Measurements from ENCODE around the gene CNEP1R1. TPM values are rescaled to one million over a fixed set of nuclear protein-coding genes. Genes with fewer than 3 reads are reported as not detected.

CNEP1R1 gene
- total RNA-seq, 1 experiment from 2014 or later = 10.5 TPM

DNA sequence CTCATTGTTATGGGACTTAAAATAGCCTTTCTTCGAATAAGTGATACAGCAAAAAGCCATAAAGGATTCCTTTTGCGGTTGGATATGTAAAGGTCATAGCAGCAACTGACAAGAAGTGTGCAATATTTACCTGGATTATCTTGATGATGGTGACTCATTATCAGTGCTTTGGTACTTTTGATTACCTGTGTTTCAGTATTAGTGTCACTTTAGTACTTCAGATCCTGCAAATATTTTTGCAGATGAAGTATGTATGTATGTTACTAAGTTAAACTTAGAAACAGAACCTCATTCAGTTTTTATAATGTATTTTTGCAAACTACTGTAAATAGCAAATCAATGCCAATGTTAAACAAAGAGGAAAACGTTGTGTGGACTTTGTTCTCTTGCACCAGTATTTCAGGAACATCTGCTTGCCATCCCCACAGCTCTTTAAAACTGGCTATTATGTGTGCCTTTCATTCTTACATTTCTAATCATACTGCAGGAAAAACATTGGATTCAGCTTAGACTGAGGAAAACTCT, 10.5 kb downstream of the CNEP1R1 start:
- Histone ChIP-seq H3K9me3 (ENCODE audit: low read length) (no peaks in the 10 kb centered on the region), H3K36me3 (ENCODE audit: low read depth, low read length) (peaks cover 4% of the 10 kb centered on the region), H4K20me1 (ENCODE audit: low read length) (no peaks in the 10 kb centered on the region), H3K4me1 (ENCODE audit: insufficient read depth, low read length) (no peaks in the 10 kb centered on the region), H3K79me2 (ENCODE audit: low read length) (no peaks in the 10 kb centered on the region), H3K4me3 (ENCODE audit: low read length) (no peak overlapping the region), H3F3A (ENCODE audit: low read length, unreplicated experiment) (no peaks in the 10 kb centered on the region), H2AFZ (ENCODE audit: low read length) (no peak overlapping the region), H3K4me2 (ENCODE audit: low read length) (no peak overlapping the region), H3K9ac (ENCODE audit: low read length) (no peak overlapping the region), H3K27ac (ENCODE audit: low read length) (no peak overlapping the region), H3K9me2 (replicated peaks; ENCODE audit: low read length) (no peaks in the 10 kb centered on the region), H3K27me3 (ENCODE audit: low read length) (no peaks in the 10 kb centered on the region)
- DNase-seq (no peak), ATAC-seq (no peak)
- no TSS peak for BruUV-seq (replicated peaks)
- TF ChIP-seq, protein P1, sequence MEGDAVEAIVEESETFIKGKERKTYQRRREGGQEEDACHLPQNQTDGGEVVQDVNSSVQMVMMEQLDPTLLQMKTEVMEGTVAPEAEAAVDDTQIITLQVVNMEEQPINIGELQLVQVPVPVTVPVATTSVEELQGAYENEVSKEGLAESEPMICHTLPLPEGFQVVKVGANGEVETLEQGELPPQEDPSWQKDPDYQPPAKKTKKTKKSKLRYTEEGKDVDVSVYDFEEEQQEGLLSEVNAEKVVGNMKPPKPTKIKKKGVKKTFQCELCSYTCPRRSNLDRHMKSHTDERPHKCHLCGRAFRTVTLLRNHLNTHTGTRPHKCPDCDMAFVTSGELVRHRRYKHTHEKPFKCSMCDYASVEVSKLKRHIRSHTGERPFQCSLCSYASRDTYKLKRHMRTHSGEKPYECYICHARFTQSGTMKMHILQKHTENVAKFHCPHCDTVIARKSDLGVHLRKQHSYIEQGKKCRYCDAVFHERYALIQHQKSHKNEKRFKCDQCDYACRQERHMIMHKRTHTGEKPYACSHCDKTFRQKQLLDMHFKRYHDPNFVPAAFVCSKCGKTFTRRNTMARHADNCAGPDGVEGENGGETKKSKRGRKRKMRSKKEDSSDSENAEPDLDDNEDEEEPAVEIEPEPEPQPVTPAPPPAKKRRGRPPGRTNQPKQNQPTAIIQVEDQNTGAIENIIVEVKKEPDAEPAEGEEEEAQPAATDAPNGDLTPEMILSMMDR (conservative IDR thresholded peaks at IDR 0.05; ENCODE audit: low read depth, low read length) = no peak
- TF ChIP-seq EZH2phosphoT487 (IDR thresholded peaks at IDR 0.05; ENCODE audit: borderline replicate concordance, low read length) (no peak), EZH2 (IDR thresholded peaks at IDR 0.05; ENCODE audit: low read length, unreplicated experiment) (no peak)
- POLR2A ChIA-PET (ENCODE audit: unreplicated experiment) = no interaction called here
- CTCF ChIA-PET = no interaction called here
- intact Hi-C loops (cut with micrococcal nuclease) = no loop called here

- H3K27me3 ChIP-seq (ENCODE audit: low read length) = no peaks in the 10 kb centered on the region
- H3K27ac ChIP-seq (ENCODE audit: low read length) = no peak overlapping the region
- peaks cover 4% of the 10 kb centered on the region for H3K36me3 ChIP-seq (ENCODE audit: low read depth, low read length)
- no peak overlapping the region for H3K4me2 ChIP-seq (ENCODE audit: low read length)
- intact Hi-C loops (cut with micrococcal nuclease) = no loop called here
- no peak overlapping the region for H3K9ac ChIP-seq (ENCODE audit: low read length)
- TF ChIP-seq EZH2 (IDR thresholded peaks at IDR 0.05; ENCODE audit: low read length, unreplicated experiment) (no peak), EZH2phosphoT487 (IDR thresholded peaks at IDR 0.05; ENCODE audit: borderline replicate concordance, low read length) (no peak)
- TF ChIP-seq, protein P1 (conservative IDR thresholded peaks at IDR 0.05; ENCODE audit: low read depth, low read length) = no peak
- H3K4me3 ChIP-seq (ENCODE audit: low read length) = no peak overlapping the region
- H3F3A ChIP-seq (ENCODE audit: low read length, unreplicated experiment) = no peaks in the 10 kb centered on the region
- CTCF ChIA-PET = no interaction called here
- H2AFZ ChIP-seq (ENCODE audit: low read length) = no peak overlapping the region
- no TSS peak for BruUV-seq (replicated peaks)
- H3K4me1 ChIP-seq (ENCODE audit: insufficient read depth, low read length) = no peaks in the 10 kb centered on the region
- H3K79me2 ChIP-seq (ENCODE audit: low read length) = no peaks in the 10 kb centered on the region
- no peaks in the 10 kb centered on the region for H3K9me2 ChIP-seq (replicated peaks; ENCODE audit: low read length)
- ATAC-seq (no peak), DNase-seq (no peak)
- H3K9me3 ChIP-seq (ENCODE audit: low read length) = no peaks in the 10 kb centered on the region
- POLR2A ChIA-PET (ENCODE audit: unreplicated experiment) = no interaction called here
- no peaks in the 10 kb centered on the region for H4K20me1 ChIP-seq (ENCODE audit: low read length)
Observed at GRCh38 chr16:50036426-50036825, 11.4 kb downstream of the CNEP1R1 start.

DNA sequence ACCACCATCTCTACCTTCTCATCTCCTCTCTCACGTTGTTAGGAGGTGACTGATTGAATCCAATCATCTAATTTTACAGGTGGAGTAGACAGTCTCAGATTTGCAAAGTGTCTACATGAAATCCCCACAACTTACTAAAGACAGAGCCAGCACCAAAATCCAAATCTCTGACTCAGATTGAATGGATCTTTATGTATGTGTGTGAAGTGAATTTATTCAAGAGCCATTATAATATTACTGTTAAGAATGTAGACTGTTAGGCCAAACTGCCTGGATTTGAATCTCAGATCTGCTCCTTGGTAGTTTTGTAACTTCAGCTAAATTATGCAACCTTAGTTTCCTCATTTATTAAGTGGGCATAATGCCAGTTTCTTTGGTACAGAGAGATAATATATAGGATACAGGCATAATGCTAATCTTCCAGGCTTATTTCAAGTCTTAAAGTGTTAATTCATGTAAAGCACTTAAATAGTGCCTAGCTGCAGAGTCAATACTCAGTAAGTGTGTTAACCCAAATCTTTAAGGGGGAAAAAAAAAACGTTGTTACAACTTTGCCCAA, 12.7 kb downstream of the CNEP1R1 start:
- ChIA-PET CTCF (interaction anchor here (1.4 kb wide), 1 partner anchor 13 kb away, joined by 3 read pairs; the partner anchor contains the start of gene CNEP1R1), POLR2A (ENCODE audit: unreplicated experiment) (interaction anchor here (0.6 to 0.7 kb wide), 2 partner anchors 73 to 114 kb away, joined by 6 to 10 read pairs; no protein-coding TSS in a partner anchor)
- ATAC-seq (no peak), DNase-seq (no peak)
- Histone ChIP-seq H3F3A (ENCODE audit: low read length, unreplicated experiment) (no peaks in the 10 kb centered on the region), H3K27me3 (ENCODE audit: low read length) (peaks cover 3% of the 10 kb centered on the region; the same call in 1 of the 2 replicates), H2AFZ (ENCODE audit: low read length) (no peak overlapping the region), H3K4me2 (ENCODE audit: low read length) (no peak overlapping the region), H3K4me3 (ENCODE audit: low read length) (no peak overlapping the region), H3K27ac (ENCODE audit: low read length) (no peak overlapping the region), H3K9me3 (ENCODE audit: low read length) (no peaks in the 10 kb centered on the region), H3K36me3 (ENCODE audit: low read depth, low read length) (no peaks in the 10 kb centered on the region; the same call in 1 of the 2 replicates), H3K79me2 (ENCODE audit: low read length) (no peaks in the 10 kb centered on the region), H3K4me1 (ENCODE audit: insufficient read depth, low read length) (no peaks in the 10 kb centered on the region), H3K9ac (ENCODE audit: low read length) (no peak overlapping the region), H3K9me2 (replicated peaks; ENCODE audit: low read length) (no peaks in the 10 kb centered on the region), H4K20me1 (ENCODE audit: low read length) (no peaks in the 10 kb centered on the region)
- TF ChIP-seq, protein P1 (conservative IDR thresholded peaks at IDR 0.05; ENCODE audit: low read depth, low read length) = no peak
- TF ChIP-seq EZH2phosphoT487 (IDR thresholded peaks at IDR 0.05; ENCODE audit: borderline replicate concordance, low read length) = no peak
- no peak for TF ChIP-seq EZH2 (IDR thresholded peaks at IDR 0.05; ENCODE audit: low read length, unreplicated experiment)
- BruUV-seq (replicated peaks) = no TSS peak
- intact Hi-C loops (cut with micrococcal nuclease) = no loop called here
